ENCODE measurements around the gene HNRNPH1. TPM values are rescaled to one million over a fixed set of nuclear protein-coding genes. Genes with fewer than 3 reads are reported as not detected.

HNRNPH1 gene
- total RNA-seq, 2 experiments from 2014 or later = 706 to 709 TPM

DNA sequence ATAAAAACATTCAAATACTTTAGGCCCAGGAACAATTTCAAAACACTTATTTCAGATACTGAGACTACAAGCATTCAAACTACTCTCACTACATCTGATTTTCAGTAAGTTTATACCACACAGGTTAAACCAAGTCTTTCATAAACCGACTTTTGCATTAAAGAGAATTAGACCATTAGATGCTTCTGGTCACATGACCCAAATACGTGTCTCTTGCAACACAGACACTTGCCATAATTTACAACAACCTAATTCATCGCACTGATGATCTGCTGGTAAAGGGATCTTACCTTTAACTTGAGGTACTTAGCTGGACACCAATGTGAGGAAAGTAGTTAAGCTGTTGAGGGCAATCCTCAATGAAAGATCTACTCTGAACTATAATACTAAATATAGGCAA lies 3.2 kb downstream of the HNRNPH1 start:
- Mint-ChIP-seq H3K4me3 (peak overlapping the region; percentile 82), H3K9me3 (no peaks in the 10 kb centered on the region), H3K27me3 (no peaks in the 10 kb centered on the region), H3K36me3 (ENCODE audit: low read depth) (peaks cover 81% of the 10 kb centered on the region), H3K27ac (peak overlapping the region; percentile 90), H3K4me1 (ENCODE audit: low read depth) (peaks cover 50% of the 10 kb centered on the region)
- POLR2A ChIA-PET = interaction anchor here (1.4 to 6.5 kb wide), 3 partner anchors 57 to 199 kb away, joined by 3 to 55 read pairs (median 6); partner anchors contain the start of gene RUFY1
- intact Hi-C loops (cut with micrococcal nuclease) = no loop called here
- TF ChIP-seq, protein P1, sequence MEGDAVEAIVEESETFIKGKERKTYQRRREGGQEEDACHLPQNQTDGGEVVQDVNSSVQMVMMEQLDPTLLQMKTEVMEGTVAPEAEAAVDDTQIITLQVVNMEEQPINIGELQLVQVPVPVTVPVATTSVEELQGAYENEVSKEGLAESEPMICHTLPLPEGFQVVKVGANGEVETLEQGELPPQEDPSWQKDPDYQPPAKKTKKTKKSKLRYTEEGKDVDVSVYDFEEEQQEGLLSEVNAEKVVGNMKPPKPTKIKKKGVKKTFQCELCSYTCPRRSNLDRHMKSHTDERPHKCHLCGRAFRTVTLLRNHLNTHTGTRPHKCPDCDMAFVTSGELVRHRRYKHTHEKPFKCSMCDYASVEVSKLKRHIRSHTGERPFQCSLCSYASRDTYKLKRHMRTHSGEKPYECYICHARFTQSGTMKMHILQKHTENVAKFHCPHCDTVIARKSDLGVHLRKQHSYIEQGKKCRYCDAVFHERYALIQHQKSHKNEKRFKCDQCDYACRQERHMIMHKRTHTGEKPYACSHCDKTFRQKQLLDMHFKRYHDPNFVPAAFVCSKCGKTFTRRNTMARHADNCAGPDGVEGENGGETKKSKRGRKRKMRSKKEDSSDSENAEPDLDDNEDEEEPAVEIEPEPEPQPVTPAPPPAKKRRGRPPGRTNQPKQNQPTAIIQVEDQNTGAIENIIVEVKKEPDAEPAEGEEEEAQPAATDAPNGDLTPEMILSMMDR (IDR thresholded peaks at IDR 0.05) = no peak
- ATAC-seq = no peak
- CTCF ChIA-PET = interaction anchor here (0.5 kb wide), 1 partner anchor 74 kb away, joined by 3 read pairs; no protein-coding TSS in a partner anchor
- DNase-seq = no peak

DNA sequence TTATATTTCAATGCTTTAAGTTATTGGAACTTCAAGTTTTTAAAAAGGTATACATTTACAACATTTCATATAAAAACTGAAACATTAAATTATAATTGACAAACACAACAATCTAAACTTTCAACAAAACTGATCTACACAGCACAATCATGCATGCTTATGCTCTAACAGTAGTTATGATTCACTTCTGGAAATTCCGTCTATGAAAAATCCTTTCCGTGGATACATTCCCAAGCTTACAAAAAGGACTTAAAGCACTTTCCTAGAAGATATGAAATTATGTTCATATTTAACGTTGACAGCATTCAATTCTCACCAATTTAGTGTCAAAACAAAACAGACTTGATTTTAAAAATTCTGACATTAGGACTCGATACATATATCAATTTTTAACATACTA lies 3.7 kb downstream of the HNRNPH1 start:
- intact Hi-C loops (cut with micrococcal nuclease) = no loop called here
- CTCF ChIA-PET = interaction anchor here (0.5 kb wide), 1 partner anchor 74 kb away, joined by 3 read pairs; no protein-coding TSS in a partner anchor
- POLR2A ChIA-PET = interaction anchor here (1.0 to 6.5 kb wide), 3 partner anchors 58 to 71 kb away, joined by 3 to 55 read pairs (median 6); partner anchors contain the start of gene RUFY1

DNA sequence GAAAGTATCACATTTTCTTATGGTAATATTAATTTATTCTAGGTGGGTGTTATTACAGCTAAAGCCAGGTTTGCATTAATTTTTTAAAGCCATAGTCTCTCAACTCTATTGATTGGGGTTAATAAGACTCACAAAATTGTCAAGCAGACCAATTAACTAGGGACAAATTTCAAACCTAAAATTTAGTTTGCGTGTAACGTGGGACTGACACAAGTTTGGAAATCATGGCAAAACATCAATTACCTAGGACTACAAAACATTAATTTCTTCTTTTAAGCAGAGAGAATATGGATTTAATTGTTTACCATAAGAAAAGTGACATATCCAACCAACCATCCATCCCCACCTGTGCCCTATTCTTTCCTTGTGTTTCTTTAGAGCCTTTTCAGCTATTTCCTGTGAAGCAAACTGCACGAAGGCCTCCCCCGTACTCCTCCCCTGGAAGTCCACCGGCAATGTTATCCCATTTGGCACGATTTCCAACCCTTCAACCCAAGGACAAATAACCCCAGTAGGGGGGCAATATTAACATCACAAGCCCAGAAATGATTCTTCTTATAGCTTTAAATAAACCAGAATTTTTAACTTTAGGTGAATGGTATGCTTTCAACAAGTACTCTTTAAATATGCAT lies 4.4 kb downstream of the HNRNPH1 start:
- Mint-ChIP-seq H3K27ac (peak overlapping the region; percentile 95), H3K27me3 (no peaks in the 10 kb centered on the region), H3K9me3 (no peaks in the 10 kb centered on the region), H3K36me3 (ENCODE audit: low read depth) (peaks cover 88% of the 10 kb centered on the region), H3K4me3 (peak overlapping the region; percentile 82), H3K4me1 (ENCODE audit: low read depth) (peaks cover 46% of the 10 kb centered on the region)
- TF ChIP-seq, protein P1 (IDR thresholded peaks at IDR 0.05) = no peak
- intact Hi-C loops (cut with micrococcal nuclease) = no loop called here
- CTCF ChIA-PET = no interaction called here
- ATAC-seq (no peak), DNase-seq (no peak)
- POLR2A ChIA-PET = interaction anchor here (1.0 to 6.5 kb wide), 4 partner anchors 59 to 72 kb away, joined by 3 to 55 read pairs (median 6); partner anchors contain the start of gene RUFY1

More for the DNA sequence above, 3.7 kb downstream of the HNRNPH1 start:
- no peak for DNase-seq
- Mint-ChIP-seq H3K27me3 (no peaks in the 10 kb centered on the region), H3K4me1 (ENCODE audit: low read depth) (peaks cover 47% of the 10 kb centered on the region), H3K9me3 (no peaks in the 10 kb centered on the region), H3K36me3 (ENCODE audit: low read depth) (peaks cover 85% of the 10 kb centered on the region), H3K27ac (peak overlapping the region; percentile 30), H3K4me3 (peak overlapping the region; percentile 82)
- no peak for ATAC-seq
- TF ChIP-seq, protein P1 (IDR thresholded peaks at IDR 0.05) = no peak

DNA sequence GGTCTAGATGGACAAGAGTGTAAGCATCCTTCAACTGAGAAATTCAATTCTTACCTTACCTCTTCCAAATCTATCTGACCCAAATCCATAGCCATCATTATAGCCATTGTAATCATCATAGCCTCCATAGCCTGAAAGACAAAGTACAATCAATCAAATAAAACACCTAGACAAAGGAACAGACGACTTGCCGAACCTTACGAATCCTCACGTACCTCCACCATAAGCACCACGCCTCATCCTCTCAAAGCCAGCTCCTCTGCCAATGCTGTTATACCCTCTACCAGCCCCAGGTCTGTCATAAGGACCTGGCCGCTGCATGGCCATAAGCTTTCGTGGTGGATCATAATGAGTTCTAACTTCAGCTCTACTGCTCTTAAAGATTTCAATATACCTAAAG lies 5.5 kb downstream of the HNRNPH1 start:
- intact Hi-C loops (cut with micrococcal nuclease) = no loop called here
- ATAC-seq (no peak), DNase-seq (no peak)
- H3K27me3 Mint-ChIP-seq = no peaks in the 10 kb centered on the region
- TF ChIP-seq, protein P1 (IDR thresholded peaks at IDR 0.05) = no peak
- H3K4me1 Mint-ChIP-seq (ENCODE audit: low read depth) = peaks cover 53% of the 10 kb centered on the region
- ChIA-PET CTCF (no interaction called here), POLR2A (interaction anchor here (1.5 to 2.3 kb wide), 2 partner anchors 60 to 67 kb away, joined by 7 to 11 read pairs; partner anchors contain the start of gene RUFY1)
- peak overlapping the region; percentile 38 for H3K4me3 Mint-ChIP-seq
- peaks cover 89% of the 10 kb centered on the region for H3K36me3 Mint-ChIP-seq (ENCODE audit: low read depth)
- peak overlapping the region; percentile 63 for H3K27ac Mint-ChIP-seq
- no peaks in the 10 kb centered on the region for H3K9me3 Mint-ChIP-seq

DNA sequence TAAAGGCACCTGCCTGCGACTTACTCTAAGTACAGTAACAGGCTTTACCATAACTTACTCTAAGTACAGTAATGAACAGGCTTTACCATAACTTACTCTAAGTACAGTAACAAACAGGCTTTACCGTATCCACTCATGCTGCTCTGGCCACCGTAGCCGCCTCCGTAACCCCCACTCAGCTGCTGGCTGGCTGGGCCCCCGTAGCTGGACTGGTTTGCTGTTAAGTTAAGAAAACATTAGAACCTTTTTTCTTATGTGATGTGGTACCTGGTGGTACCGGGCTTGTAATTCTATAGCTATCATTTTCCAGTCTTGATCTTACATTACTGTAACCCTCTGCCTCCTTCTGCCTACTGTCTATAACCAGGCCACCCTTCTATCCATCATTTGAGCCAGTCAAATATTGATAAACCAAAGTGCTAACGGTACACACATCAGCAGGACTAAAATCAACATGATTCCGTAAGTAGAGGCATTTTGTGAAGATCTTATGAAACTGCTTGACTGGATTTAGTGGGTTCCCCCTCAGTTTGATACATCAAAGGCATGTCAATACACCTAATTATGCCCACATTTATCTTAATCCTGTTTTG lies 7.4 kb downstream of the HNRNPH1 start:
- no peak for ATAC-seq
- intact Hi-C loops (cut with micrococcal nuclease) = no loop called here
- POLR2A ChIA-PET = interaction anchor here (0.6 to 2.3 kb wide), 3 partner anchors 62 to 1034 kb away, joined by 4 to 11 read pairs (median 5); no protein-coding TSS in a partner anchor
- TF ChIP-seq, protein P1 (IDR thresholded peaks at IDR 0.05) = no peak
- CTCF ChIA-PET = no interaction called here
- no peak overlapping the region for H3K4me3 Mint-ChIP-seq
- H3K27me3 Mint-ChIP-seq = no peaks in the 10 kb centered on the region
- peaks cover 61% of the 10 kb centered on the region for H3K4me1 Mint-ChIP-seq (ENCODE audit: low read depth)
- peak overlapping the region; percentile 62 for H3K27ac Mint-ChIP-seq
- DNase-seq = no peak
- H3K9me3 Mint-ChIP-seq = no peaks in the 10 kb centered on the region
- H3K36me3 Mint-ChIP-seq (ENCODE audit: low read depth) = peaks cover 83% of the 10 kb centered on the region
